B cell (primary cell): Measurements from ENCODE around the gene SMAD7. TPM values are rescaled to one million over a fixed set of nuclear protein-coding genes. Genes with fewer than 3 reads are reported as not detected.

Experiments
- ATAC-seq: fragments of 200-7000 bp; cut with Tn5 transposase; one replicate; pipeline ENCODE4 v1.10.0; 2021; ENCODE audit warnings: low read depth, mild to moderate bottlenecking, moderate number of reproducible peaks, moderate library complexity
- CTCF ChIA-PET: fragments of 350-600 bp; sonication (Branson Sonifier 250); formaldehyde crosslinking; loops from one replicate; lab custom pipeline; 2021; ENCODE audit warnings: antibody characterized with exemption, inconsistent platforms; lab: Charles Lee
- POLR2A ChIA-PET: fragments of 350-600 bp; sonication (Branson Sonifier 250); formaldehyde crosslinking; loops from one replicate; lab custom pipeline; 2021; ENCODE audit warnings: antibody characterized with exemption; lab: Charles Lee
- DNase-seq: peaks from one replicate; pipeline ENCODE4 v3.0.0; 2013
- H2AFZ ChIP-seq: 2 replicates; pipeline ENCODE4 v1.6.1; 2012; ENCODE audit warnings: mild to moderate bottlenecking, low read depth, low read length; ENCODE audit not compliant: insufficient read depth, poor library complexity, severe bottlenecking
- H3K27ac ChIP-seq, 2 donors: 1 replicate in 1 of 2; 2 replicates in 1 of 2; pipeline ENCODE4 v1.5.1; 2012 to 2013; ENCODE audit warnings: low read length in 2 of 2, mild to moderate bottlenecking in 2 of 2, moderate library complexity in 1 of 2
- H3K27me3 ChIP-seq, 4 experiments: fragments of 200-600 bp in 1 of 4; sonication (generic) in 1 of 4; replicated peaks in 1 of 4; 1 replicate in 2 of 4; 2 replicates in 2 of 4; pipeline versions ENCODE4 v1.6.1 to v1.7.0; 2013 to 2016; ENCODE audit warnings: low read length in 3 of 4, mild to moderate bottlenecking in 2 of 4, mixed read lengths in 1 of 4, moderate library complexity in 1 of 4; ENCODE audit not compliant: insufficient read depth in 4 of 4, control insufficient read depth in 3 of 4; ENCODE audit errors: control extremely low read depth in 1 of 4
- H3K36me3 ChIP-seq, 2 experiments: replicated peaks in 1 of 2; 1 replicate in 1 of 2; 2 replicates in 1 of 2; pipeline versions ENCODE4 v1.6.1 to v1.7.1; 2013; ENCODE audit warnings: low read length in 1 of 2; ENCODE audit not compliant: insufficient read depth in 2 of 2, control insufficient read depth in 1 of 2; ENCODE audit errors: control extremely low read depth in 1 of 2, extremely low read depth in 1 of 2
- H3K4me1 ChIP-seq, 2 donors: fragments of 200-600 bp in 1 of 2; sonication (generic) in 1 of 2; 1 replicate in 1 of 2; 2 replicates in 1 of 2; pipeline versions ENCODE4 v1.5.1 to v1.6.1; 2013 to 2017; ENCODE audit warnings: low read length in 2 of 2; ENCODE audit not compliant: control insufficient read depth in 2 of 2, insufficient read depth in 2 of 2
- H3K4me2 ChIP-seq: replicated peaks from 2 replicates; pipeline ENCODE3; 2012; ENCODE audit warnings: mild to moderate bottlenecking, low read depth, low read length; ENCODE audit not compliant: poor library complexity, severe bottlenecking
- H3K4me3 ChIP-seq, 5 experiments: fragments of 200-600 bp in 1 of 5; sonication (generic) in 1 of 5; 1 replicate in 3 of 5; 2 replicates in 2 of 5; pipeline versions ENCODE4 v1.5.1 to v1.7.0; 2011 to 2016; ENCODE audit warnings: low read length in 4 of 5, mild to moderate bottlenecking in 4 of 5, low read depth in 2 of 5, control low read depth in 1 of 5, moderate library complexity in 1 of 5; ENCODE audit not compliant: insufficient read depth in 1 of 5; ENCODE audit errors: control extremely low read depth in 1 of 5, extremely low read depth in 1 of 5
- H3K79me2 ChIP-seq: fragments of 200-600 bp; sonication (generic); one replicate; pipeline ENCODE4 v1.6.0; 2016; ENCODE audit warnings: low read length; ENCODE audit not compliant: control insufficient read depth, insufficient read depth
- H3K9ac ChIP-seq: fragments of 200-600 bp; sonication (generic); 2 replicates; pipeline ENCODE4 v1.6.1; 2017; ENCODE audit warnings: mild to moderate bottlenecking, low read length, moderate library complexity
- H3K9me3 ChIP-seq, 3 donors: one replicate each; pipeline versions ENCODE4 v1.6.1 to v1.7.1; 2013; ENCODE audit warnings: low read length in 2 of 3; ENCODE audit not compliant: control insufficient read depth in 2 of 3, insufficient read depth in 1 of 3; ENCODE audit errors: control extremely low read depth in 1 of 3
- H4K20me1 ChIP-seq: 2 replicates; pipeline ENCODE4 v1.6.0; 2012; ENCODE audit warnings: mild to moderate bottlenecking, low read length; ENCODE audit not compliant: insufficient read depth, control insufficient read depth, poor library complexity, severe bottlenecking
- H3K27ac Mint-ChIP-seq: one replicate; pipeline ENCODE4 v1.8.0; 2021; ENCODE audit warnings: mixed read lengths
- H3K27me3 Mint-ChIP-seq: one replicate; pipeline ENCODE4 v1.8.0; 2021; ENCODE audit warnings: mixed read lengths
- H3K4me1 Mint-ChIP-seq: one replicate; pipeline ENCODE4 v1.8.0; 2021; ENCODE audit warnings: mixed read lengths
- H3K4me3 Mint-ChIP-seq: one replicate; pipeline ENCODE4 v1.8.0; 2021; ENCODE audit warnings: mixed read lengths
- H3K9me3 Mint-ChIP-seq: one replicate; pipeline ENCODE4 v1.8.0; 2022; ENCODE audit warnings: mixed read lengths; ENCODE audit not compliant: insufficient read depth
- EZH2 ChIP-seq: IDR thresholded peaks from 2 replicates; pipeline ENCODE4 v1.6.1; 2012; ENCODE audit warnings: borderline replicate concordance, low read depth, mild to moderate bottlenecking, moderate library complexity, low read length; ENCODE audit not compliant: insufficient read depth, poor library complexity, severe bottlenecking
- WGBS: methylation state at CpG from one replicate; pipeline ENCODE4 v1.1.5; 2013; ENCODE audit warnings: missing lambda C conversion rate; ENCODE audit not compliant: insufficient coverage; 5-methylcytosine and 5-hydroxymethylcytosine counted together
- intact Hi-C: fragments of 100-400 bp; cut with micrococcal nuclease; formaldehyde crosslinking; loops from one replicate; pipeline ENCODE4 v1.10.0; 2022
- polyA plus RNA-seq: library from polyadenylated mRNA; depleted of rRNA; stranded (reverse); fragments of >200 nt; gene quantifications from 2 replicates; pipeline ENCODE4 v1.2.3, GENCODE V29; 2012
- total RNA-seq, 2 donors: library from RNA; stranded (reverse); fragments of 120-200 nt in 1 of 2; gene quantifications; 1 replicate in 1 of 2; 2 replicates in 1 of 2; pipeline versions ENCODE4 v1.2.3 to v1.2.4, GENCODE V29; 2013 to 2022
- TF ChIP-seq, protein P1 (sequence below): fragments of 200-600 bp; IDR thresholded peaks from one replicate; pipeline ENCODE4 v1.8.0; 2022; ENCODE audit warnings: antibody characterized with exemption, mild to moderate bottlenecking

SMAD7 gene
- total and polyA plus RNA-seq, 2 donors (not counting 1 experiment from before 2014, with no cell fraction given), result 10.1 to 20.9 TPM

DNA sequence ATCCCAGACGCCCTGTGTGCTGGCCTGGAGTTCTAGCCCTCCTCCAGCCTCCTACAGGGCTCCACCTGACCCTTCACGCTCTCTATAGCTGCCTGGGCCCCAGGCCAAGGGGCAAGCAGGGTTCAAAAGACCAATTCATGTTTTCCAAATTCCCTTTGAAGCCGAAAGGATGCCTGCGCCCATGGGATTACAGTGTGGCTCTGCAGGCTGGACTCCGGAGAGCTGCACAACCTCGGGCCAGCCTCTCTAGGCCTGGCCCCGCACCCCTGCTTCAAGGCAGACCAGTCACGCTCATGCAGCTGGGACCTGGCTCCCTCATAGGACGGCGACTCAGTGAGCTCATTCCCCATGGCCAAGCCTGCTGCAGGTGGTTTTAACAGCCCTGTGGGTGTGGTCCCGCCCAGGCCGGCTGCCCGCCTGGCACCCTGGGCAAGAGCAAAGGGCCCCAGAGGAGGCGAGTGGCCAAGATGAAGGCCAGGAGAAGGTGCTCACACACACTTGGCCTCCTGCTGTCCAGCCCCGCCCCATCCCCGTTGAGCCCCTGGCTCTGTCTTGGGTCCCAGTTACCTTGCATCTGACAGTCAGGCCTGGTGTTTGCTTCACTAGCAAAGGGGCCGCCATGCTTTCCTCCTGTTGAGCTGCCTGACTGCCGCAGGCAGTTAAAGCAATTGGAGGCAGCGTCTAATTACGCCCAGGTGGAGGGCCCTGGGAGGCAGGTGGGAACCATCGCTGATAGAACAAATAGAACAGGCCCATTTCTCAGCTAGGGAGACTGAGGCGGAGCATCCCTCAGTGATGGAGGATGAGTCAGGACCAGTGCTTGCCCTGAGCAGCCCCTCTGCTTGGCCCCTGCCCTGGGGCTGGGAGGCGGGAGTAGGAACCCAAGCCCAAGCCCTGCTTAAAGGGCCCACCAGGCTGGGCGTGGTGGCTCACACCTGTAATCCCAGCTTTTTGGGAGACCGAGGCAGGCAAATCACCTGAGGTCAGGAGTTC lies 56.9 kb downstream of the SMAD7 start:
- POLR2A ChIA-PET, result no interaction called here
- H2AFZ ChIP-seq, result no peak overlapping the region
- CTCF ChIA-PET, result interaction anchor here (0.5 to 1.4 kb wide), 2 partner anchors 18 to 47 kb away, joined by 3 read pairs; no protein-coding TSS in a partner anchor
- Mint-ChIP-seq H3K4me1 (peaks cover 16% of the 10 kb centered on the region), H3K27me3 (no peaks in the 10 kb centered on the region), H3K9me3 (no peaks in the 10 kb centered on the region), H3K4me3 (no peak overlapping the region), H3K27ac (no peak overlapping the region)
- no peak overlapping the region for H3K4me2 ChIP-seq
- intact Hi-C loops, result no loop called here
- H4K20me1 ChIP-seq, result no peaks in the 10 kb centered on the region
- no peak for TF ChIP-seq EZH2
- TF ChIP-seq, protein P1, sequence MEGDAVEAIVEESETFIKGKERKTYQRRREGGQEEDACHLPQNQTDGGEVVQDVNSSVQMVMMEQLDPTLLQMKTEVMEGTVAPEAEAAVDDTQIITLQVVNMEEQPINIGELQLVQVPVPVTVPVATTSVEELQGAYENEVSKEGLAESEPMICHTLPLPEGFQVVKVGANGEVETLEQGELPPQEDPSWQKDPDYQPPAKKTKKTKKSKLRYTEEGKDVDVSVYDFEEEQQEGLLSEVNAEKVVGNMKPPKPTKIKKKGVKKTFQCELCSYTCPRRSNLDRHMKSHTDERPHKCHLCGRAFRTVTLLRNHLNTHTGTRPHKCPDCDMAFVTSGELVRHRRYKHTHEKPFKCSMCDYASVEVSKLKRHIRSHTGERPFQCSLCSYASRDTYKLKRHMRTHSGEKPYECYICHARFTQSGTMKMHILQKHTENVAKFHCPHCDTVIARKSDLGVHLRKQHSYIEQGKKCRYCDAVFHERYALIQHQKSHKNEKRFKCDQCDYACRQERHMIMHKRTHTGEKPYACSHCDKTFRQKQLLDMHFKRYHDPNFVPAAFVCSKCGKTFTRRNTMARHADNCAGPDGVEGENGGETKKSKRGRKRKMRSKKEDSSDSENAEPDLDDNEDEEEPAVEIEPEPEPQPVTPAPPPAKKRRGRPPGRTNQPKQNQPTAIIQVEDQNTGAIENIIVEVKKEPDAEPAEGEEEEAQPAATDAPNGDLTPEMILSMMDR, result no peak
- H3K27ac ChIP-seq, result no peak overlapping the region
- no peaks in the 10 kb centered on the region for H3K36me3 ChIP-seq
- H3K9ac ChIP-seq, result no peak overlapping the region
- H3K79me2 ChIP-seq, result no peaks in the 10 kb centered on the region
- ATAC-seq (no peak), DNase-seq (no peak)
- WGBS, result 98% methylated on average over 24 of the region's 25 CpGs
- no peaks in the 10 kb centered on the region for H3K9me3 ChIP-seq
- no peaks in the 10 kb centered on the region for H3K27me3 ChIP-seq
- no peak overlapping the region for H3K4me3 ChIP-seq
- H3K4me1 ChIP-seq, result peaks cover 14 to 16% of the 10 kb centered on the region in 2 donors

DNA sequence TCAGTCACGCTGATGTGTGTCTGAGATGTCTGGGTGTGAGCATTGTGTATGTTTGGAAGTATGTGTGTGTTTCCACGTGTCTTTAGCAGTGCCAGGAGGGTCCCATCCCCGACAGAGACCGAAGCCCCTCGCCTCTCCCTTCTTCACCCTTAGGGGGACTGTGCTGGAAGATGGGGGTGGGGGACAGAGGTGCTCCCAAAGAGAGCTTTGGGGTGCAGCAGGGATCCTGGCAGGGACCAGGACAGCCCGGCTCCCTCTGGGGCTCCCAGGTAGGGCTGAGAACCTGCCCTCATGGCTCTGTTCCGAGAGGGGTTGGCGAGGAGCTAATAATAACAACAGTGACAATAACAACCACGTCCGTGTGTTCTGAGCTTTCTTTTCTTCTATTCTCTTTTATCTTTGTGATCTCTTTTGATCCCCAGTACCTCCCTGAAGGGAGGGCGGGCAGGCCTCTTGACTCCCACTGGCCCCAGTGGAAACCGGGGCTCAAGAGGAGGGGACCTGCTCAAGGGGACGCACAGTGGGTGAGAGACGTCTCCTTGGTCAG lies 57.6 kb downstream of the SMAD7 start:
- POLR2A ChIA-PET, result no interaction called here
- ATAC-seq (no peak), DNase-seq (no peak)
- H3K9ac ChIP-seq, result no peak overlapping the region
- no peaks in the 10 kb centered on the region for H3K36me3 ChIP-seq
- no peak overlapping the region for H3K27ac Mint-ChIP-seq
- H3K9me3 Mint-ChIP-seq, result no peaks in the 10 kb centered on the region
- intact Hi-C loops, result no loop called here
- H3K4me1 Mint-ChIP-seq, result peaks cover 16% of the 10 kb centered on the region
- H2AFZ ChIP-seq, result no peak overlapping the region
- H3K4me1 ChIP-seq, result peaks cover 14 to 16% of the 10 kb centered on the region in 2 donors
- no peaks in the 10 kb centered on the region for H3K27me3 ChIP-seq
- H3K27ac ChIP-seq, result no peak overlapping the region
- H3K4me3 ChIP-seq, result no peak overlapping the region
- H4K20me1 ChIP-seq, result no peaks in the 10 kb centered on the region
- H3K9me3 ChIP-seq, result no peaks in the 10 kb centered on the region
- CTCF ChIA-PET, result interaction anchor here (0.5 to 1.4 kb wide), 2 partner anchors 17 to 48 kb away, joined by 3 read pairs; no protein-coding TSS in a partner anchor
- TF ChIP-seq EZH2, result no peak
- TF ChIP-seq, protein P1, result no peak
- H3K4me2 ChIP-seq, result no peak overlapping the region
- H3K79me2 ChIP-seq, result no peaks in the 10 kb centered on the region
- H3K27me3 Mint-ChIP-seq, result no peaks in the 10 kb centered on the region
- no peak overlapping the region for H3K4me3 Mint-ChIP-seq
- WGBS, result 88% methylated on average over 10 of the region's 14 CpGs
